H9 (cell line): Measurements from ENCODE around the gene UBASH3A. TPM values are rescaled to one million over a fixed set of nuclear protein-coding genes. Genes with fewer than 3 reads are reported as not detected.

Experiments used
- DNase-seq: peaks from one replicate; pipeline ENCODE4 v3.0.0-alpha.2; 2017
- H2AFZ ChIP-seq: one replicate; pipeline ENCODE4 v1.6.1; 2013; ENCODE audit warnings: mild to moderate bottlenecking, low read length, control low read depth, moderate library complexity
- H2AK5ac ChIP-seq: 2 replicates; pipeline ENCODE4 v1.6.1; 2013; ENCODE audit warnings: low read length, control low read depth, mixed read lengths; ENCODE audit not compliant: insufficient read length
- H2BK120ac ChIP-seq: one replicate; pipeline ENCODE4 v1.6.1; 2013; ENCODE audit warnings: low read depth, mild to moderate bottlenecking, low read length, control low read depth, inconsistent platforms; ENCODE audit not compliant: poor library complexity, severe bottlenecking
- H2BK12ac ChIP-seq: 2 replicates; pipeline ENCODE4 v1.6.1; 2013; ENCODE audit warnings: low read length, control low read depth, mixed read lengths, low read depth; ENCODE audit not compliant: insufficient read length
- H2BK15ac ChIP-seq: 2 replicates; pipeline ENCODE4 v1.6.1; 2013; ENCODE audit warnings: low read depth, low read length, control low read depth
- H2BK20ac ChIP-seq: one replicate; pipeline ENCODE4 v1.6.1; 2013; ENCODE audit warnings: low read depth, mild to moderate bottlenecking, low read length, control low read depth, inconsistent platforms; ENCODE audit not compliant: poor library complexity, severe bottlenecking
- H2BK5ac ChIP-seq: 2 replicates; pipeline ENCODE4 v1.6.1; 2013; ENCODE audit warnings: low read length, control low read depth, mixed read lengths; ENCODE audit not compliant: insufficient read length
- H3K14ac ChIP-seq: 2 replicates; pipeline ENCODE4 v1.6.1; 2013; ENCODE audit warnings: low read length, control low read depth; ENCODE audit not compliant: insufficient read depth
- H3K18ac ChIP-seq: 2 replicates; pipeline ENCODE4 v1.6.1; 2013; ENCODE audit warnings: low read depth, mild to moderate bottlenecking, mixed read lengths, low read length, control low read depth; ENCODE audit not compliant: insufficient read length
- H3K23ac ChIP-seq: 2 replicates; pipeline ENCODE4 v1.6.1; 2013; ENCODE audit warnings: low read length, control low read depth, mixed read lengths, low read depth; ENCODE audit not compliant: insufficient read length
- H3K23me2 ChIP-seq: 2 replicates; pipeline ENCODE4 v1.6.1; 2013; ENCODE audit warnings: low read depth, mild to moderate bottlenecking, mixed read lengths, low read length, control low read depth; ENCODE audit not compliant: insufficient read length, poor library complexity, severe bottlenecking
- H3K27ac ChIP-seq: 2 replicates; pipeline ENCODE4 v1.5.1; 2013; ENCODE audit warnings: low read length, control low read depth, mixed read lengths, low read depth; ENCODE audit not compliant: insufficient read length
- H3K27me3 ChIP-seq: 2 replicates; pipeline ENCODE4 v1.6.1; 2013; ENCODE audit warnings: low read length, control low read depth, inconsistent platforms; ENCODE audit not compliant: insufficient read depth
- H3K4ac ChIP-seq: 2 replicates; pipeline ENCODE4 v1.6.1; 2013; ENCODE audit warnings: low read depth, mild to moderate bottlenecking, control low read depth, inconsistent platforms, low read length, moderate library complexity
- H3K4me1 ChIP-seq: 2 replicates; pipeline ENCODE4 v1.6.1; 2013; ENCODE audit warnings: low read length, control low read depth, inconsistent platforms; ENCODE audit not compliant: insufficient read depth
- H3K4me2 ChIP-seq: 2 replicates; pipeline ENCODE4 v1.6.1; 2013; ENCODE audit warnings: low read length, control low read depth, mixed read lengths; ENCODE audit not compliant: insufficient read length, insufficient read depth
- H3K56ac ChIP-seq: 2 replicates; pipeline ENCODE4 v1.6.1; 2013; ENCODE audit warnings: low read depth, mild to moderate bottlenecking, mixed read lengths, low read length, control low read depth; ENCODE audit not compliant: insufficient read length
- H3K79me1 ChIP-seq: 2 replicates; pipeline ENCODE4 v1.6.1; 2013; ENCODE audit warnings: low read depth, mild to moderate bottlenecking, moderate library complexity, low read length, control low read depth, inconsistent platforms; ENCODE audit not compliant: insufficient read depth, poor library complexity, severe bottlenecking
- H3K79me2 ChIP-seq: 2 replicates; pipeline ENCODE4 v1.6.1; 2013; ENCODE audit warnings: low read length, control low read depth, inconsistent platforms; ENCODE audit not compliant: insufficient read depth
- H3K9ac ChIP-seq: 2 replicates; pipeline ENCODE4 v1.6.1; 2013; ENCODE audit warnings: low read length, control low read depth, mixed read lengths; ENCODE audit not compliant: insufficient read length; ENCODE audit errors: extremely low read depth
- H3K9me3 ChIP-seq: one replicate; pipeline ENCODE4 v1.6.1; 2013; ENCODE audit warnings: low read depth, low read length, inconsistent platforms; ENCODE audit not compliant: control insufficient read depth
- H3T11ph ChIP-seq: one replicate; pipeline ENCODE4 v1.6.1; 2013; ENCODE audit warnings: mild to moderate bottlenecking, low read length, control low read depth, inconsistent platforms
- H4K20me1 ChIP-seq: one replicate; pipeline ENCODE4 v1.6.1; 2013; ENCODE audit not compliant: control insufficient read depth, insufficient read length, insufficient read depth
- H4K5ac ChIP-seq: 2 replicates; pipeline ENCODE4 v1.6.1; 2013; ENCODE audit warnings: low read depth, mild to moderate bottlenecking, mixed read lengths, low read length, control low read depth; ENCODE audit not compliant: insufficient read length
- H4K8ac ChIP-seq: replicated peaks from 2 replicates; pipeline ENCODE4 v1.6.1; 2013; ENCODE audit warnings: low read length, control low read depth, mixed read lengths, low read depth; ENCODE audit not compliant: insufficient read length
- H4K91ac ChIP-seq: 2 replicates; pipeline ENCODE4 v1.6.1; 2013; ENCODE audit warnings: low read depth, mild to moderate bottlenecking, moderate library complexity, mixed read lengths, low read length, control low read depth; ENCODE audit not compliant: insufficient read length
- H3K27ac Mint-ChIP-seq, 3 experiments: 2 replicates in 2 of 3; 3 replicates in 1 of 3; pipeline ENCODE4 v1.8.0; 2020 to 2021; ENCODE audit warnings: mixed read lengths in 3 of 3, mild to moderate bottlenecking in 1 of 3, moderate library complexity in 1 of 3
- H3K27me3 Mint-ChIP-seq: 2 replicates; pipeline ENCODE4 v1.8.0; 2021; ENCODE audit warnings: low read depth, mild to moderate bottlenecking, moderate library complexity, mixed read lengths
- H3K36me3 Mint-ChIP-seq, 3 experiments: 2 replicates in 2 of 3; 3 replicates in 1 of 3; pipeline ENCODE4 v1.8.0; 2020 to 2021; ENCODE audit warnings: low read depth in 3 of 3, mixed read lengths in 3 of 3; ENCODE audit not compliant: insufficient read depth in 1 of 3
- H3K4me1 Mint-ChIP-seq, 2 experiments: 2 replicates each; pipeline ENCODE4 v1.8.0; 2020; ENCODE audit warnings: mixed read lengths in 2 of 2
- H3K4me3 Mint-ChIP-seq, 2 experiments: 2 replicates in 1 of 2; 3 replicates in 1 of 2; pipeline ENCODE4 v1.8.0; 2020 to 2021; ENCODE audit warnings: mild to moderate bottlenecking in 2 of 2, mixed read lengths in 2 of 2, moderate library complexity in 1 of 2
- H3K9me3 Mint-ChIP-seq, 2 experiments: 2 replicates in 1 of 2; 3 replicates in 1 of 2; pipeline ENCODE4 v1.8.0; 2020; ENCODE audit warnings: mild to moderate bottlenecking in 2 of 2, mixed read lengths in 2 of 2, moderate library complexity in 1 of 2
- WGBS: extraction: QIAGEN DNeasy Blood & Tissue Kit; methylation state at CpG from one replicate; pipeline ENCODE4 v1.1.7; 2013; ENCODE audit warnings: missing lambda C conversion rate, low lambda C conversion rate, mixed read lengths; ENCODE audit not compliant: insufficient read length; ENCODE audit errors: extremely low coverage; 5-methylcytosine and 5-hydroxymethylcytosine counted together
- total RNA-seq: library from RNA; stranded (reverse); gene quantifications from 2 replicates; pipeline ENCODE4 v1.2.1, GENCODE V29; 2021
- TF ChIP-seq, protein P1 (sequence below): fragments of 200-600 bp; sonication (generic); conservative IDR thresholded peaks from 3 replicates; pipeline ENCODE4 v1.8.0; 2021; ENCODE audit warnings: antibody characterized with exemption, mild to moderate bottlenecking

The UBASH3A gene
- total RNA-seq, 1 experiment from 2014 or later = not detected

DNA sequence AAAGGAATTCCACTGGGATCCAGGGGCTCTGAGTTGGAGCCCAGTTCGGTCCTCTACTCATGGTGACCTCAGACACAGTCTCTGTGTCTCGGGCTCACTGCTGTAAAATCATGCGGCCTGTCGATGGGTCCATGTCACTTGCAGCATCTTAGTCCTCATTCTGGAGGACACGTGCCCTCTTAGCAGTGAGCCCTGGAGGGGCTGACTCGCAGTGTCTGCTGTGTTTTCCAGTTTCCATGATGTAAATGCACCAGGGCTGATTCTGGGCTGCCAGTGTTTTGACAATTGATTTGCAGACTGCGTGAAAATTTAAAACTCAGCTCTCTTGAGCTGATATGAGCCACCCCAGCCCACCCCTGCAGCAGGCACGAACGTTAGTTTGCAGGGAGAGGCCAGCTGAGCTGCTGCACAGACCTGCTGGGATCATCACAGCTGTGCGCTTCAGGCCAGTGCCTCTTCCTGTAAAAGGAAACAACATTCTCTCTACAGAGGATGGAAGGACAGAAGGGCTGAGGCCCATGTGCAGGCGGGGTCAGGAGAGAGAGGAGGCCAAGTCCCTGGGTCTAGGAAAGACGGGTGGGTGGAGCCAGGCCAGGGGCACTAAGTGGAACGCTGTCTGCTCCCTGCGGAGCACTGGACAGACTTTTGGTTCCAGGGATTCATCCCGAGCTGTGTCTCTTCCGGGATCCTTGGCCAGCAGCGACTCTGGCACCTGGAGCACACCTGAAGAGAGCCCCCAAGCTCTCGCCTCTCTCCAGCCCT, 49.7 kb downstream of the UBASH3A start:
- Histone ChIP-seq H3K14ac (no peak overlapping the region), H3K79me2 (no peaks in the 10 kb centered on the region), H2BK15ac (no peak overlapping the region), H3K56ac (no peak overlapping the region), H3T11ph (no peak overlapping the region), H3K27me3 (no peaks in the 10 kb centered on the region), H2BK120ac (no peak overlapping the region), H3K23me2 (no peaks in the 10 kb centered on the region), H4K20me1 (no peaks in the 10 kb centered on the region), H3K79me1 (no peaks in the 10 kb centered on the region), H3K27ac (no peak overlapping the region), H3K4me2 (no peak overlapping the region), H2BK5ac (no peak overlapping the region), H3K9ac (no peak overlapping the region), H3K18ac (no peak overlapping the region), H4K91ac (no peak overlapping the region), H3K4me1 (no peaks in the 10 kb centered on the region), H3K23ac (no peak overlapping the region), H4K5ac (no peak overlapping the region), H2AK5ac (no peak overlapping the region), H2AFZ (no peak overlapping the region), H2BK20ac (no peak overlapping the region), H4K8ac (no peak overlapping the region), H3K9me3 (no peaks in the 10 kb centered on the region), H3K4ac (no peak overlapping the region), H2BK12ac (no peak overlapping the region)
- H3K36me3 Mint-ChIP-seq = peaks cover 0 to under 1% (median 0%) of the 10 kb centered on the region in 3 experiments; a peak in 1 of 7 replicates
- no peak overlapping the region for H3K4me3 Mint-ChIP-seq
- peaks cover 14 to 17% of the 10 kb centered on the region in 2 experiments for H3K4me1 Mint-ChIP-seq
- no peak overlapping the region; a peak in 2 of 7 replicates for H3K27ac Mint-ChIP-seq
- peaks cover under 1 to 2% of the 10 kb centered on the region in 2 experiments; a peak in 4 of 5 replicates for H3K9me3 Mint-ChIP-seq
- WGBS = no CpG with 5 or more reads among the region's 18 CpGs
- H3K27me3 Mint-ChIP-seq = peaks cover 1% of the 10 kb centered on the region; the same call in 1 of the 2 replicates
- TF ChIP-seq, protein P1, sequence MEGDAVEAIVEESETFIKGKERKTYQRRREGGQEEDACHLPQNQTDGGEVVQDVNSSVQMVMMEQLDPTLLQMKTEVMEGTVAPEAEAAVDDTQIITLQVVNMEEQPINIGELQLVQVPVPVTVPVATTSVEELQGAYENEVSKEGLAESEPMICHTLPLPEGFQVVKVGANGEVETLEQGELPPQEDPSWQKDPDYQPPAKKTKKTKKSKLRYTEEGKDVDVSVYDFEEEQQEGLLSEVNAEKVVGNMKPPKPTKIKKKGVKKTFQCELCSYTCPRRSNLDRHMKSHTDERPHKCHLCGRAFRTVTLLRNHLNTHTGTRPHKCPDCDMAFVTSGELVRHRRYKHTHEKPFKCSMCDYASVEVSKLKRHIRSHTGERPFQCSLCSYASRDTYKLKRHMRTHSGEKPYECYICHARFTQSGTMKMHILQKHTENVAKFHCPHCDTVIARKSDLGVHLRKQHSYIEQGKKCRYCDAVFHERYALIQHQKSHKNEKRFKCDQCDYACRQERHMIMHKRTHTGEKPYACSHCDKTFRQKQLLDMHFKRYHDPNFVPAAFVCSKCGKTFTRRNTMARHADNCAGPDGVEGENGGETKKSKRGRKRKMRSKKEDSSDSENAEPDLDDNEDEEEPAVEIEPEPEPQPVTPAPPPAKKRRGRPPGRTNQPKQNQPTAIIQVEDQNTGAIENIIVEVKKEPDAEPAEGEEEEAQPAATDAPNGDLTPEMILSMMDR = no peak
- DNase-seq = no peak
